HG02884 (cell line): ENCODE measurements around the gene ZNF521.
"Not testable (repeated sequence)": the region's sequence is repeated elsewhere in the genome, so short reads cannot be mapped to it uniquely, and the experiment has no call there.

Experiments
- ATAC-seq: cut with Tn5 transposase; IDR thresholded peaks from one replicate; pipeline ENCODE4 v1.9.1; 2021; ENCODE audit warnings: mild to moderate bottlenecking, moderate library complexity; ENCODE audit not compliant: unreplicated experiment

ZNF521 gene

GRCh38 chr18:25295624-25296138 lies 56.3 kb downstream of the ZNF521 start:
- ATAC-seq, result no peak

- ATAC-seq, result no peak
Measured at GRCh38 chr18:25291150-25291549, 60.8 kb downstream of the ZNF521 start.

- ATAC-seq, result no peak
Measured at GRCh38 chr18:25289001-25289631, 62.9 kb downstream of the ZNF521 start.

- ATAC-seq, result no peak
Measured at GRCh38 chr18:25288340-25288938, 63.5 kb downstream of the ZNF521 start.

GRCh38 chr18:25287106-25287505 lies 64.9 kb downstream of the ZNF521 start:
- ATAC-seq, result no peak

GRCh38 chr18:25284861-25285550 lies 67.0 kb downstream of the ZNF521 start:
- ATAC-seq, result no peak

- ATAC-seq, result no peak
Measured at GRCh38 chr18:25284281-25284680, 67.7 kb downstream of the ZNF521 start.

- ATAC-seq, result no peak
Measured at GRCh38 chr18:25283781-25284180, 68.2 kb downstream of the ZNF521 start.

- ATAC-seq, result no peak
Measured at GRCh38 chr18:25282896-25283703, 68.9 kb downstream of the ZNF521 start.

- ATAC-seq, result no peak
Measured at GRCh38 chr18:25282282-25282681, 69.7 kb downstream of the ZNF521 start.

- ATAC-seq, result no peak
Measured at GRCh38 chr18:25281556-25281955, 70.4 kb downstream of the ZNF521 start.

- ATAC-seq, result no peak
Measured at GRCh38 chr18:25279961-25280360, 72.0 kb downstream of the ZNF521 start.

- ATAC-seq, result no peak
Measured at GRCh38 chr18:25279556-25279955, 72.4 kb downstream of the ZNF521 start.

GRCh38 chr18:25279133-25279532 lies 72.8 kb downstream of the ZNF521 start:
- no peak for ATAC-seq

- no peak for ATAC-seq
Measured at GRCh38 chr18:25278394-25278793, 73.6 kb downstream of the ZNF521 start.

GRCh38 chr18:25275412-25276001 lies 76.5 kb downstream of the ZNF521 start:
- ATAC-seq, result no peak

- no peak for ATAC-seq
Measured at GRCh38 chr18:25274926-25275325, 77.0 kb downstream of the ZNF521 start.

GRCh38 chr18:25266931-25267527 lies 84.9 kb downstream of the ZNF521 start:
- not testable (repeated sequence) for ATAC-seq

GRCh38 chr18:25262920-25263319 lies 89.0 kb downstream of the ZNF521 start:
- ATAC-seq, result no peak

- no peak for ATAC-seq
Measured at GRCh38 chr18:25261768-25262167, 90.2 kb downstream of the ZNF521 start.
